ENCODE results near the gene PLXNB1. TPM values are rescaled to one million over a fixed set of nuclear protein-coding genes. Genes with fewer than 3 reads are reported as not detected.

PLXNB1 gene
- total and polyA plus RNA-seq, 4 experiments from 2014 or later, result 0.48 to 5.0 (median 2.6) TPM; not detected in 1

DNA sequence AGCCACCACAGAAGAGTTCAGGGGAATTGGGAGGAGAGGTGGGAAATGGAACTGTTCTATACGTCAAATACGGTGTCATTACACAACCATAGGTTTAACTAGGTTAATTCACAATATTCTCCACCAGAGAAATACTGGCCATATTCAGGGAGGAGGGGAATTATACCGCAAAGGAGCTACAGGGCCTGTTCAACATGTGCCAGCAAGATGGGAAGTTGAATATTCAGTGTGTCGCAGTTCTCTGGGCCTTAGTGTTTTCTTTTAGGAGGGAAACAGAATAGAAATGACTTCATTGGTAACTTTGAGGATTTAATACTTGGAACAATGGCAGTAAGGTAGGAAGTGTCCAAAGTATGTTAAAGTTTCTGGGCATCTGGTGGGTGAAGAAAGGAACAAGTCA, 75.9 kb downstream of the PLXNB1 start:
- no peaks in the 10 kb centered on the region for H3K9me3 ChIP-seq (ENCODE audit: control insufficient read depth in 1 of 2, low read length in 2 of 2)
- POLR2A ChIA-PET (ENCODE audit: partially characterized antibody), result no interaction called here
- H3K27ac ChIP-seq (ENCODE audit: low read depth, low read length), result no peak overlapping the region
- no peaks in the 10 kb centered on the region for H3K36me3 ChIP-seq (ENCODE audit: insufficient read depth, low read length)
- no peaks in the 10 kb centered on the region for H3K27me3 ChIP-seq (ENCODE audit: insufficient read depth, low read length)
- intact Hi-C loops (cut with micrococcal nuclease), result no loop called here
- Mint-ChIP-seq H3K9me3 (no peaks in the 10 kb centered on the region), H3K4me1 (no peaks in the 10 kb centered on the region), H3K4me3 (no peak overlapping the region), H3K27me3 (peaks cover 19% of the 10 kb centered on the region in 2 donors), H3K27ac (no peak overlapping the region), H3K36me3 (peaks cover 0 to 6% of the 10 kb centered on the region in 2 donors)
- H3K4me1 ChIP-seq (ENCODE audit: insufficient read depth, low read length), result no peaks in the 10 kb centered on the region
- no peak overlapping the region for H3K4me3 ChIP-seq (ENCODE audit: low read length in 2 of 2)
- CTCF ChIA-PET (ENCODE audit: partially characterized antibody), result no interaction called here
- no peak for DNase-seq

Other genes with a start within 250 kb of the PLXNB1 start
- not detected for gene CDC25A, start 241.7 kb downstream of the PLXNB1 start, total RNA-seq
- under 1 TPM in 1 of 2 donors, not detected in 1; 0.09 TPM for gene CDC25A, start 241.7 kb downstream of the PLXNB1 start, polyA plus RNA-seq
- gene CAMP, start 206.6 kb downstream of the PLXNB1 start, total RNA-seq, result not detected
- not detected for gene CAMP, start 206.6 kb downstream of the PLXNB1 start, polyA plus RNA-seq
- 10 to 100 TPM; 49.4 to 58.6 TPM for gene ZNF589, start 189.0 kb downstream of the PLXNB1 start, total RNA-seq
- gene ZNF589, start 189.0 kb downstream of the PLXNB1 start, polyA plus RNA-seq, result 1 to 10 TPM; 2.7 to 6.7 TPM
- gene NME6, start 128.7 kb downstream of the PLXNB1 start, total RNA-seq, result 10 to 100 TPM; 43.2 to 45.8 TPM
- gene NME6, start 128.7 kb downstream of the PLXNB1 start, polyA plus RNA-seq, result 10 to 100 TPM; 56.9 to 64.2 TPM
- not detected for gene SPINK8, start 96.4 kb downstream of the PLXNB1 start, total RNA-seq
- gene SPINK8, start 96.4 kb downstream of the PLXNB1 start, polyA plus RNA-seq, result not detected
- not detected for gene FBXW12, start 57.9 kb downstream of the PLXNB1 start, total RNA-seq
- gene FBXW12, start 57.9 kb downstream of the PLXNB1 start, polyA plus RNA-seq, result not detected
- gene CCDC51, start 10.0 kb upstream of the PLXNB1 start, total RNA-seq, result 1 to 10 TPM; 5.1 to 5.4 TPM
- 10 to 100 TPM in 1 of 2 donors, 1 to 10 TPM in 1; 6.6 to 13.3 TPM for gene CCDC51, start 10.0 kb upstream of the PLXNB1 start, polyA plus RNA-seq
- 100 to 1,000 TPM; 309 to 310 TPM for gene TMA7, start 10.2 kb upstream of the PLXNB1 start, total RNA-seq
- gene TMA7, start 10.2 kb upstream of the PLXNB1 start, polyA plus RNA-seq, result 100 to 1,000 TPM; 765 to 952 TPM
- 10 to 100 TPM; 14.9 to 15.2 TPM for gene ATRIP, start 16.7 kb upstream of the PLXNB1 start, total RNA-seq
- 10 to 100 TPM; 11.3 to 15.4 TPM for gene ATRIP, start 16.7 kb upstream of the PLXNB1 start, polyA plus RNA-seq
- 100 to 1,000 TPM; 218 TPM for gene SHISA5, start 74.1 kb upstream of the PLXNB1 start, total RNA-seq
- gene SHISA5, start 74.1 kb upstream of the PLXNB1 start, polyA plus RNA-seq, result 100 to 1,000 TPM; 434 to 470 TPM
- 1 to 10 TPM; 2.6 to 2.7 TPM for gene PFKFB4, start 126.7 kb upstream of the PLXNB1 start, total RNA-seq
- 1 to 10 TPM; 2.5 TPM for gene PFKFB4, start 126.7 kb upstream of the PLXNB1 start, polyA plus RNA-seq
- not detected for gene UCN2, start 133.7 kb upstream of the PLXNB1 start, total RNA-seq
- gene UCN2, start 133.7 kb upstream of the PLXNB1 start, polyA plus RNA-seq, result not detected
- 1 to 10 TPM; 1.2 to 1.9 TPM for gene COL7A1, start 165.2 kb upstream of the PLXNB1 start, total RNA-seq
- not detected for gene COL7A1, start 165.2 kb upstream of the PLXNB1 start, polyA plus RNA-seq
- gene UQCRC1, start 179.6 kb upstream of the PLXNB1 start, total RNA-seq, result 10 to 100 TPM; 73.7 to 91.3 TPM
- gene UQCRC1, start 179.6 kb upstream of the PLXNB1 start, polyA plus RNA-seq, result 100 to 1,000 TPM; 152 to 313 TPM
- gene TMEM89, start 191.7 kb upstream of the PLXNB1 start, total RNA-seq, result not detected
- not detected for gene TMEM89, start 191.7 kb upstream of the PLXNB1 start, polyA plus RNA-seq
- 10 to 100 TPM; 31.6 to 32.4 TPM for gene SLC26A6, start 205.4 kb upstream of the PLXNB1 start, total RNA-seq
- gene SLC26A6, start 205.4 kb upstream of the PLXNB1 start, polyA plus RNA-seq, result 1 to 10 TPM; 3.0 to 3.5 TPM
- gene CELSR3, start 232.8 kb upstream of the PLXNB1 start, total RNA-seq, result 1 to 10 TPM; 3.3 to 3.5 TPM
- gene CELSR3, start 232.8 kb upstream of the PLXNB1 start, polyA plus RNA-seq, result under 1 TPM; 0.04 to 0.78 TPM